Nephron progenitor cell (in vitro differentiated cells): Measurements from ENCODE around the gene BCS1L.

Experiments
- DNase-seq: peaks from one replicate; pipeline ENCODE4 v3.0.0; 2021
- H3K27ac Mint-ChIP-seq: 2 replicates; pipeline ENCODE4 v1.8.0; 2021; ENCODE audit warnings: mild to moderate bottlenecking, moderate library complexity, mixed read lengths
- H3K27me3 Mint-ChIP-seq: 2 replicates; pipeline ENCODE4 v1.8.0; 2021; ENCODE audit warnings: mild to moderate bottlenecking, low read depth, mixed read lengths; ENCODE audit not compliant: poor library complexity
- H3K36me3 Mint-ChIP-seq: 2 replicates; pipeline ENCODE4 v1.8.0; 2021; ENCODE audit warnings: low read depth, mixed read lengths
- H3K4me1 Mint-ChIP-seq: 2 replicates; pipeline ENCODE4 v1.8.0; 2021; ENCODE audit warnings: mixed read lengths
- H3K4me3 Mint-ChIP-seq: 2 replicates; pipeline ENCODE4 v1.8.0; 2021; ENCODE audit warnings: mild to moderate bottlenecking, moderate library complexity, mixed read lengths
- H3K9me3 Mint-ChIP-seq: 2 replicates; pipeline ENCODE4 v1.8.0; 2021; ENCODE audit warnings: mild to moderate bottlenecking, moderate library complexity, mixed read lengths
- TF ChIP-seq, protein P1 (sequence below): fragments of 200-600 bp; sonication (generic); IDR thresholded peaks from 2 replicates; pipeline ENCODE4 v1.5.0; 2021; ENCODE audit warnings: antibody characterized with exemption

The BCS1L gene

DNA sequence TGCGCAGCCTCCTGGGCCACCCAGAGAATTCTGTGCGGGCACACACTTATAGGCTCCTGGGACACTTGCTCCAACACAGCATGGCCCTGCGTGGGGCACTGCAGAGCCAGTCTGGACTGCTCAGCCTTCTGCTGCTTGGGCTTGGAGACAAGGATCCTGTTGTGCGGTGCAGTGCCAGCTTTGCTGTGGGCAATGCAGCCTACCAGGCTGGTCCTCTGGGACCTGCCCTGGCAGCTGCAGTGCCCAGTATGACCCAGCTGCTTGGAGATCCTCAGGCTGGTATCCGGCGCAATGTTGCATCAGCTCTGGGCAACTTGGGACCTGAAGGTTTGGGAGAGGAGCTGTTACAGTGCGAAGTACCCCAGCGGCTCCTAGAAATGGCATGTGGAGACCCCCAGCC lies 39.4 kb downstream of the BCS1L start:
- DNase-seq: no peak
- TF ChIP-seq, protein P1, sequence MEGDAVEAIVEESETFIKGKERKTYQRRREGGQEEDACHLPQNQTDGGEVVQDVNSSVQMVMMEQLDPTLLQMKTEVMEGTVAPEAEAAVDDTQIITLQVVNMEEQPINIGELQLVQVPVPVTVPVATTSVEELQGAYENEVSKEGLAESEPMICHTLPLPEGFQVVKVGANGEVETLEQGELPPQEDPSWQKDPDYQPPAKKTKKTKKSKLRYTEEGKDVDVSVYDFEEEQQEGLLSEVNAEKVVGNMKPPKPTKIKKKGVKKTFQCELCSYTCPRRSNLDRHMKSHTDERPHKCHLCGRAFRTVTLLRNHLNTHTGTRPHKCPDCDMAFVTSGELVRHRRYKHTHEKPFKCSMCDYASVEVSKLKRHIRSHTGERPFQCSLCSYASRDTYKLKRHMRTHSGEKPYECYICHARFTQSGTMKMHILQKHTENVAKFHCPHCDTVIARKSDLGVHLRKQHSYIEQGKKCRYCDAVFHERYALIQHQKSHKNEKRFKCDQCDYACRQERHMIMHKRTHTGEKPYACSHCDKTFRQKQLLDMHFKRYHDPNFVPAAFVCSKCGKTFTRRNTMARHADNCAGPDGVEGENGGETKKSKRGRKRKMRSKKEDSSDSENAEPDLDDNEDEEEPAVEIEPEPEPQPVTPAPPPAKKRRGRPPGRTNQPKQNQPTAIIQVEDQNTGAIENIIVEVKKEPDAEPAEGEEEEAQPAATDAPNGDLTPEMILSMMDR: no peak
- H3K9me3 Mint-ChIP-seq: no peaks in the 10 kb centered on the region
- H3K27ac Mint-ChIP-seq: no peak overlapping the region
- peaks cover 2% of the 10 kb centered on the region for H3K27me3 Mint-ChIP-seq
- peaks cover 52% of the 10 kb centered on the region for H3K36me3 Mint-ChIP-seq
- no peak overlapping the region for H3K4me3 Mint-ChIP-seq
- peaks cover 11% of the 10 kb centered on the region for H3K4me1 Mint-ChIP-seq

DNA sequence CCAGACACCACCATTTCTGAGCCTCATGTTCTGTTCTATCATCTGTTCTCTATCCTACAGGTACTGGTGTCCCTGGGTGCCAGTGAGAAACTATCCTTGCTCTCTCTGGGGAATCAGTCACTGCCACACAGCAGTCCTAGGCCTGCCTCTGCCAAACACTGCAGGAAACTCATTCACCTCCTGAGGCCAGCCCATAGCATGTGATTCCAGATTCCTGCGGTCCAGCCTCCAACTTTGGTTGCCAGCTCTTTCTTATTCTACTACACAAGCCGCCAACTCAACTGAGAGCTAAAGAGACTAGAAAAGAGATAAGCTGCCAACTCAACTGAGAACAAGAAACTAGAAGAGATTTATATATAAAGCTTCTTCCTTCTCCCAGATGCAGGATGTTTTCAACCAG lies 42.3 kb downstream of the BCS1L start:
- no peaks in the 10 kb centered on the region for H3K9me3 Mint-ChIP-seq
- H3K36me3 Mint-ChIP-seq: peaks cover 42% of the 10 kb centered on the region
- TF ChIP-seq, protein P1: no peak
- no peak overlapping the region for H3K4me3 Mint-ChIP-seq
- DNase-seq: no peak
- no peaks in the 10 kb centered on the region for H3K4me1 Mint-ChIP-seq
- peaks cover 2% of the 10 kb centered on the region for H3K27me3 Mint-ChIP-seq
- peak overlapping the region; percentile 44 for H3K27ac Mint-ChIP-seq

DNA sequence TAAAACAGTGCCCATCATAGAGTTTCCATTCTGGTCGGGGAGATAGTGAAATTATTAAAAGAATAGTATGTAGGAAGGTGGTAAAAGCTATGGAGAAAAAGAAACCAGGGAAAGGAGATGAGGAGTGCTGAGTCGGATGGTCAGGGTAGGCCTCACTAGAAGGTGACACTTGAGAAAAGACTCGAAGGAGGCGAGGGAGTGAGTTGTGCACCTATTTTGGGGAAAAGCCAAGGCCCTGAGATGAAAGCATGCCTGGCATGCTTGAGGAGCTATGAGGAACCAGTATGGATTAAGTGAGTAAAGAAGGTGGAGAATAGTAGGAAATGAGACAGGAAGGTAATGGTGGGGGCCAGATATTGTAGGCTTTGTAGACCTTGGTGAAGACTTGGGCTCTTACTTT lies 43.9 kb downstream of the BCS1L start:
- Mint-ChIP-seq H3K9me3 (peaks cover 4% of the 10 kb centered on the region), H3K36me3 (peaks cover 32% of the 10 kb centered on the region), H3K27me3 (peaks cover 2% of the 10 kb centered on the region), H3K4me3 (no peak overlapping the region), H3K4me1 (no peaks in the 10 kb centered on the region), H3K27ac (no peak overlapping the region)
- TF ChIP-seq, protein P1: no peak
- DNase-seq: no peak

DNA sequence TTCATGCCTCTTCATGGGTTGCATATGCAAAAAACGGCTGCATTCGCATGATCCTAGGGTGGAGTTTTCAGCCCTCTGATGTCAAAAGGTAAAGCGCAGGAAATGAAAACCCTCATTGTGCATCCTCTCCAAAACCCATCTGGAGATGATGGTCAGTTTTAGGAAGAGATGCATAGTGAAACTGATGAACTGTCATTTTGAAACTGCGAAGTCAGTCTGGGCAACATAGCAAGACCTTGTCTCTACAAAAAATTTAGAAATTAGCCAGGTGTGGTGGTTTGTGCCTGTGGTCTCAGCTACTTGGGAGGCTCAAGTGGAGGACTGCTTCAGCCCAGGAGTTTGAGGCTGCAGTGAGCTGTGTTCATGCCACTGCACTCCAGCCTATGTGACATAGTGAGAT lies 48.6 kb downstream of the BCS1L start:
- H3K4me3 Mint-ChIP-seq: no peak overlapping the region
- H3K4me1 Mint-ChIP-seq: peaks cover 11% of the 10 kb centered on the region
- H3K36me3 Mint-ChIP-seq: peaks cover 12% of the 10 kb centered on the region
- peaks cover 4% of the 10 kb centered on the region for H3K9me3 Mint-ChIP-seq
- H3K27me3 Mint-ChIP-seq: no peaks in the 10 kb centered on the region
- TF ChIP-seq, protein P1: no peak
- H3K27ac Mint-ChIP-seq: no peak overlapping the region
- DNase-seq: no peak

DNA sequence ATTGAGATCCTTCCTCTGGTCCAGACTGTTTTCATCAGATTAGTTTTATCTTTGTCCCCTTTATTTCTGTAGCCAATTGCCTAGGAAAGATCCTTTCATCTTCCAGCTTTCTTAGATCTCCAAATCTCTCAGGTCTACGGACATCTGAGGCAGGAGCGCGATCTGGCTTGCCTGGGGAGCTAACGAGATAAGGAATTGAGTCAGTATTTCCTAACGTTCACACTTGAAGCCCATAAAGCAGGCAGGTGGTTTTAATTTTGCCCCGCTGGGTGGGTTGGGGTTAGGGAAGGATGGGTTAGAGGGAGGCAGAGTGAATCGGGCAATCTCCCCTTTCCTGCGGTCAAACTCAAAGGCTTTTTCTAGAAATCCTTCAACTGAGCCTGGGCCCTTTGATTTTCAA lies 50.4 kb downstream of the BCS1L start:
- peaks cover 13% of the 10 kb centered on the region for H3K36me3 Mint-ChIP-seq
- TF ChIP-seq, protein P1: no peak
- H3K4me1 Mint-ChIP-seq: peaks cover 16% of the 10 kb centered on the region
- H3K9me3 Mint-ChIP-seq: peaks cover 4% of the 10 kb centered on the region
- no peak overlapping the region for H3K27ac Mint-ChIP-seq
- peak overlapping the region; percentile 99 for H3K4me3 Mint-ChIP-seq
- no peaks in the 10 kb centered on the region for H3K27me3 Mint-ChIP-seq
- DNase-seq: no peak

DNA sequence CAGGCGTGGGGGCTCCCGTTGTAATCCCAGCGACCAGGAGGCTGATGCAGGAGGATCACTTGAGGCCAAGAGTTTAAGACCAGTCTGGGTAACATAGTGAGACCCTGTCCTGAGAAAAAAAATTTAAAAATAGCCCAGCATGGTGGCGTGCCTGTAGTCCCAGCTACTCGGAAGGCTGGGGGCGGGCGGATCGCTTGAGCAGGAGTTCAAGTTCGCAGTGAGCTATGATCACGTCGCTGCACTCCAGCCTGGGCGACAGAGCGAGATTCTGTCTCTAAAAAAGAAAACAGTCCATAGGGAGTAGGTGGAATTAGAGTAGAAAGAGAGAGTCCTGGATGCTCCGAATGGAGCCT lies 50.8 kb downstream of the BCS1L start:
- no peak for DNase-seq
- Mint-ChIP-seq H3K27me3 (no peaks in the 10 kb centered on the region), H3K36me3 (peaks cover 17% of the 10 kb centered on the region), H3K4me3 (peak overlapping the region; percentile 99), H3K9me3 (peaks cover 4% of the 10 kb centered on the region), H3K4me1 (peaks cover 16% of the 10 kb centered on the region), H3K27ac (no peak overlapping the region)
- TF ChIP-seq, protein P1: no peak
